GM10248 (cell line): ENCODE results near the gene CAMK2A.

Experiments used
- CTCF ChIA-PET: fragments of 300-600 bp; sonication (Branson Sonifier 250); formaldehyde crosslinking; extraction: SDS; loops from one replicate; lab custom pipeline; 2021; ENCODE audit warnings: antibody characterized with exemption; lab: Yijun Ruan, JAX
- POLR2A ChIA-PET: fragments of 350-650 bp; sonication (Branson Sonifier 250); formaldehyde crosslinking; extraction: SDS; loops from one replicate; lab custom pipeline; 2020; ENCODE audit warnings: antibody characterized with exemption; lab: Yijun Ruan, JAX
- DNase-seq: peaks from one replicate; pipeline ENCODE4 v3.0.0; 2012; ENCODE audit errors: extremely low spot score
- CTCF ChIP-seq: IDR thresholded peaks from 2 replicates; pipeline ENCODE4 v1.5.1; 2012; ENCODE audit warnings: mild to moderate bottlenecking, low read depth; ENCODE audit errors: extremely low read depth, missing control alignments, control extremely low read depth

Gene CAMK2A

GRCh38 chr5:150239794-150240122, 49.8 kb downstream of the CAMK2A start:
- ChIA-PET CTCF (interaction anchor here (1.3 kb wide), 1 partner anchor 46 kb away, joined by 3 read pairs; no protein-coding TSS in a partner anchor), POLR2A (no interaction called here)
- no peak for DNase-seq
- TF ChIP-seq CTCF = no peak

DNA sequence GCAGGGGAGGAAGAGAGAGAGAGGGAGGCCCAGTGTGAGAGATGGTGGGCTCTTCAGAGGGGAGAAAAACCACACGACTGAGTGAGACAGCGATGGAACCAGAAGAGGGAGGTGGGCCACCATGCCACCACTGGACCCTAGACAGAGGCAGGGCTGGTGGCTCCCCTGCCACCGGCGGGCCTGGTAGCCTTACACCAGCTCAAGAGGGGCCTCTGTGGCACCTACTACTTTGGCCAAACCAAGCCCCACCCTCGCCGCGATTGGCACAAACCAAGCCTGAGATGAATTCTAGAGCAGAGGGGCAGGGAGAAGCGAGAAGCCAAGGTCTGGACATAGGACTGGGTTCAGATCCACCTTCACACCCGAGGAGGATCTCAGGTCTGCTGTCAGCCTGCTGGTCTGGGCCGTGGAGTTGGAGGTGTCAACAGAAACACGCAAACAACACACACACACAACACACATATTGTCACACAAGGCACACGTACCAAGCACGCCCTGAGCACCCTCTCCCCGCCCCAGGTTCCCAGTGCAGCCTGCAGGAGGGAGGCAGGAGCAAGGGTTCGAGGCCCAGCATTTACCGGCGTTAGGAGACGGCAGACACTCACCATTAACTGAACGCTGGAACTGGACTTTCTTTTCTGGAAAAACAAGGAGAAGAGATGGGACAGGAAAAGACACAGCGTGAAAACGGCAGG, 50.3 kb downstream of the CAMK2A start:
- TF ChIP-seq CTCF = no peak
- DNase-seq = no peak
- POLR2A ChIA-PET = no interaction called here
- CTCF ChIA-PET = interaction anchor here (1.3 kb wide), 1 partner anchor 46 kb away, joined by 3 read pairs; no protein-coding TSS in a partner anchor

DNA sequence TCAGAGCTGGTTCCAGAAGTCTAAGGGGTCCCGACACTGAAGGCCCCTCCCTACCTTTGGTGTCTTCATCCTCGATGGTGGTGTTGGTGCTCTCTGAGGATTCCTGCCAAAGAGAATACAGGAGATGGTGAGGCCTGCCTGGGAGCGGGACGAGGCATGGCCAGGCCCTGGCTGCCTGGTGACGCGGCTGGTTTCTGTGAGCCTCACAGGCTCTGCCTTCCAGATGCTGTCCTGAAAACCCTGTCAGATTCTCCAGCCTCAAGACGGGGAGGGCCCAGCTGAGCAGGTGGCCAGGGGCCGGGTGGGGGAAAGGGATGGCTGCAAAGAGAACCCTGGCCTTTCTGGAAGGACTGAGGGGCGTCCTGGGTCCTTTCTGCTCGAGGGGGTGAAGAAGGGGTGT, 50.9 kb downstream of the CAMK2A start:
- ChIA-PET CTCF (no interaction called here), POLR2A (no interaction called here)
- no peak for TF ChIP-seq CTCF
- DNase-seq = no peak

DNA sequence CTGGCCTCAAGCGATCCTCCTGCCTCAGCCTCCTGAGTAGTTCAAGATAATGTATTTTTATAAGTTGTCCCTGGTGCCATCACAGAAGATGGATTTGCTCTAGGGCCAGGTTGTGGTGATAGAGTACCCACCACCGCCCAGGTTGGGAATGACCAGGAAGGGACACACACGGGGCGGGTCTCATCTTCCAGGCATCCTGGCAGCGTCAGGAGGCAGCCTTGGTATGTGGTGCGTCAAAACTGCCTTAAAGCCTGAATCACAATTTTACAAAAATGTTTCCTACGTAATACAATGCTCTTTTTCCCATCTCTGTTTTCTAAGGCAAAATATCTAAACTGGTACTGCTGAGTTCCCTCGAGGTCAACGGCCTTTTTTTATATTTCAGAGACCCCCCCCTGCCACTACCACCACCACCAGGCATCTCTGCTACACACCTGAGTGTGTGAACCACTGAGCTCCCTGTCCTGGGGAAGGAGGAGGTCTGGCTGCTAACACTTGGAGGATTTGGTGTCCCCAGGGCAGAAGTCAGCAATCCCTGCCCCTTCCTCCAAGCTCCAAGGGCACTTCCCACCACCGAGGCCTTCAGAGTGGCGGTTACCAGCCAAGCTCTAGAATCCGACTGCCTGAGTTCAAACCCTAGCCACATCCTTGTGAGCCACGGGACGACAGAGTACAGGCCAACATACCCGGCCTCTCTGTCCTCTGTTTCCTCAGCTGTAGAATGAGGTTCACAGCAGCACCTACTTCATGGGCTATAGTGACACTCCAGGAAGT, 52.4 kb downstream of the CAMK2A start:
- POLR2A ChIA-PET = no interaction called here
- TF ChIP-seq CTCF = no peak
- no peak for DNase-seq
- CTCF ChIA-PET = no interaction called here

DNA sequence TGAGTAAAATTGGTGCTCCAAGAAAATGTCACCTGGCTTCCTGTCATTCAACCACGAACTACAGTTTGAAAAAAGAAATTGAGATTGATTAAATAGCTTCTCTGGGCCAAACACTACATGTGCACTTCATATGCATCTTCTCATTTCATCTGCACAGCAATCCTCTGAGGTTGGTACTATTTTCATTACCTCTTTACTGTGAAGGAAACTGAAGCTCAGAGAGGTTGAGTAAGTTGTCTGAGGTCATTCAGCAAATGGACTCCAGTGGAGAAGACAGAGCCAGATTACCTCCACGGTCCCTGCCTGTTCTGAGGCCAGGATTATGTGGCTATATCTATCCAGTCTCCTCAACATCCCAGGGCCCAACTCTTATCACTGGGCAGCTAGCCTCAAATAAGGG, 53.3 kb downstream of the CAMK2A start:
- ChIA-PET POLR2A (no interaction called here), CTCF (no interaction called here)
- DNase-seq = no peak
- no peak for TF ChIP-seq CTCF

GRCh38 chr5:150235500-150235854, 54.1 kb downstream of the CAMK2A start:
- ChIA-PET POLR2A (no interaction called here), CTCF (interaction anchor here (1.1 to 4.2 kb wide), 3 partner anchors 12 to 23 kb away, joined by 3 to 19 read pairs (median 3); no protein-coding TSS in a partner anchor)
- DNase-seq = no peak
- no peak for TF ChIP-seq CTCF
